IMR-90 (cell line): ENCODE measurements around the gene ZNF765. TPM values are rescaled to one million over a fixed set of nuclear protein-coding genes. Genes with fewer than 3 reads are reported as not detected.
A peak's percentile ranks its signal among the peaks of the same experiment; 100 is the strongest.

Source experiments
- ATAC-seq: fragments of 200-7000 bp; cut with Tn5 transposase; 2 replicates; pipeline ENCODE4 v1.9.1; 2020; ENCODE audit warnings: low read depth, mild to moderate bottlenecking, moderate library complexity
- BruUV-seq: library from RNA; stranded (reverse); fragments of 400-500 nt; replicated peaks from 2 replicates; lab custom pipeline; 2021; lab: Mats Ljungman, UMichigan
- CTCF ChIA-PET: fragments of 300-600 bp; formaldehyde crosslinking; extraction: SDS; loops from one replicate; lab custom pipeline; 2021; ENCODE audit warnings: antibody characterized with exemption; lab: Yijun Ruan, JAX
- POLR2A ChIA-PET: fragments of 300-600 bp; sonication (Branson Sonifier 250); formaldehyde crosslinking; loops from one replicate; lab custom pipeline; 2022; ENCODE audit warnings: antibody characterized with exemption; ENCODE audit not compliant: unreplicated experiment; lab: Charles Lee
- DNase-seq: peaks from one replicate; pipeline ENCODE4 v3.0.0; 2013
- H2AFZ ChIP-seq: replicated peaks from 2 replicates; pipeline ENCODE3; 2013; ENCODE audit warnings: low read length, mild to moderate bottlenecking; ENCODE audit not compliant: poor library complexity
- H2AK5ac ChIP-seq: 2 replicates; pipeline ENCODE4 v1.6.1; 2013; ENCODE audit warnings: low read depth, low read length, inconsistent platforms
- H2AK9ac ChIP-seq: replicated peaks from 2 replicates; pipeline ENCODE3; 2013; ENCODE audit warnings: mild to moderate bottlenecking, low read depth, low read length, moderate library complexity; ENCODE audit not compliant: poor library complexity
- H2BK120ac ChIP-seq: 2 replicates; pipeline ENCODE4 v1.6.1; 2013; ENCODE audit warnings: low read depth, low read length, inconsistent platforms
- H2BK15ac ChIP-seq: 3 replicates; pipeline ENCODE4 v1.6.1; 2013; ENCODE audit warnings: low read depth, low read length, inconsistent platforms
- H2BK20ac ChIP-seq: 2 replicates; pipeline ENCODE4 v1.6.1; 2013; ENCODE audit warnings: low read depth, mild to moderate bottlenecking, inconsistent platforms, low read length, moderate library complexity
- H2BK5ac ChIP-seq: 2 replicates; pipeline ENCODE4 v1.6.1; 2013; ENCODE audit warnings: mild to moderate bottlenecking, low read depth, low read length, inconsistent platforms; ENCODE audit not compliant: poor library complexity, severe bottlenecking
- H3K14ac ChIP-seq: replicated peaks from 2 replicates; pipeline ENCODE4 v1.6.1; 2013; ENCODE audit warnings: low read depth, low read length, inconsistent platforms
- H3K18ac ChIP-seq: 2 replicates; pipeline ENCODE4 v1.6.1; 2013; ENCODE audit warnings: low read depth, low read length, control low read depth
- H3K23ac ChIP-seq: 2 replicates; pipeline ENCODE4 v1.6.1; 2013; ENCODE audit warnings: low read depth, low read length, inconsistent platforms
- H3K27ac ChIP-seq: 2 replicates; pipeline ENCODE4 v1.5.1; 2013; ENCODE audit warnings: mild to moderate bottlenecking, control low read depth, low read length; ENCODE audit not compliant: insufficient read depth
- H3K27me3 ChIP-seq: 2 replicates; pipeline ENCODE4 v1.6.1; 2013; ENCODE audit warnings: low read length; ENCODE audit not compliant: control insufficient read depth, insufficient read depth
- H3K36me3 ChIP-seq: 2 replicates; pipeline ENCODE4 v1.6.1; 2013; ENCODE audit warnings: low read length, mixed read lengths; ENCODE audit not compliant: control insufficient read depth, insufficient read depth
- H3K4ac ChIP-seq: 2 replicates; pipeline ENCODE4 v1.6.1; 2013; ENCODE audit warnings: low read depth, low read length, inconsistent platforms
- H3K4me1 ChIP-seq: 2 replicates; pipeline ENCODE4 v1.6.1; 2013; ENCODE audit warnings: low read length, mixed read lengths; ENCODE audit not compliant: control insufficient read depth, insufficient read depth
- H3K4me2 ChIP-seq: 2 replicates; pipeline ENCODE4 v1.6.1; 2013; ENCODE audit warnings: low read depth, mild to moderate bottlenecking, control low read depth, low read length, moderate library complexity
- H3K4me3 ChIP-seq: 2 replicates; pipeline ENCODE4 v1.5.1; 2013; ENCODE audit warnings: low read depth, mild to moderate bottlenecking, control low read depth, low read length, moderate library complexity; ENCODE audit not compliant: insufficient read depth
- H3K56ac ChIP-seq: 2 replicates; pipeline ENCODE4 v1.6.1; 2013; ENCODE audit warnings: low read length, inconsistent platforms; ENCODE audit not compliant: insufficient read depth; ENCODE audit errors: extremely low read depth
- H3K79me1 ChIP-seq, 2 experiments: 2 replicates each; pipeline ENCODE4 v1.6.1; 2013; ENCODE audit warnings: low read length in 2 of 2, inconsistent platforms in 1 of 2, low read depth in 1 of 2
- H3K9ac ChIP-seq: 2 replicates; pipeline ENCODE4 v1.6.1; 2013; ENCODE audit warnings: low read depth, low read length, control low read depth
- H3K9me1 ChIP-seq: 2 replicates; pipeline ENCODE4 v1.6.1; 2013; ENCODE audit warnings: low read length, inconsistent platforms; ENCODE audit not compliant: insufficient read depth
- H3K9me3 ChIP-seq: 2 replicates; pipeline ENCODE4 v1.6.1; 2013; ENCODE audit warnings: low read length; ENCODE audit not compliant: control insufficient read depth, insufficient read depth
- H4K20me1 ChIP-seq: 2 replicates; pipeline ENCODE4 v1.6.1; 2013; ENCODE audit warnings: low read length, inconsistent platforms; ENCODE audit not compliant: insufficient read depth
- H4K5ac ChIP-seq: 2 replicates; pipeline ENCODE4 v1.6.1; 2013; ENCODE audit warnings: mild to moderate bottlenecking, low read depth, low read length, control low read depth
- H4K8ac ChIP-seq, 2 experiments: 2 replicates each; pipeline ENCODE4 v1.6.1; 2013; ENCODE audit warnings: low read depth in 2 of 2, low read length in 2 of 2, control low read depth in 1 of 2, inconsistent platforms in 1 of 2
- H4K91ac ChIP-seq: 2 replicates; pipeline ENCODE4 v1.6.1; 2013; ENCODE audit warnings: low read depth, low read length, inconsistent platforms; ENCODE audit not compliant: insufficient read depth
- MAFK ChIP-seq: IDR thresholded peaks from 2 replicates; pipeline ENCODE4 v1.6.1; 2012; ENCODE audit warnings: low read depth, low read length, improper control_type of control experiment
- NFE2L2 ChIP-seq: fragments of 150-350 bp; IDR thresholded peaks from 2 replicates; pipeline ENCODE4 v1.6.1; 2016; ENCODE audit warnings: low read depth, mild to moderate bottlenecking, low read length
- RAD21 ChIP-seq: IDR thresholded peaks from 2 replicates; pipeline ENCODE4 v1.6.1; 2012; ENCODE audit warnings: low read length, improper control_type of control experiment
- RCOR1 ChIP-seq: IDR thresholded peaks from 2 replicates; pipeline ENCODE4 v1.6.1; 2012; ENCODE audit warnings: mild to moderate bottlenecking, low read length, improper control_type of control experiment; ENCODE audit not compliant: insufficient replicate concordance
- RFX5 ChIP-seq: IDR thresholded peaks from 2 replicates; pipeline ENCODE4 v1.8.0; 2012; ENCODE audit warnings: low read depth, mild to moderate bottlenecking, low read length, moderate library complexity
- SMC3 ChIP-seq: fragments of 150-350 bp; IDR thresholded peaks from 2 replicates; pipeline ENCODE4 v1.6.1; 2016; ENCODE audit warnings: low read depth, mild to moderate bottlenecking, antibody characterized with exemption, low read length, moderate library complexity
- WGBS, 2 experiments: methylation state at CpG; one replicate each; pipeline versions ENCODE4 v1.1.5 to v1.1.7; 2013; ENCODE audit warnings: missing lambda C conversion rate in 2 of 2; ENCODE audit not compliant: insufficient read length in 1 of 2; ENCODE audit errors: extremely low coverage in 2 of 2; 5-methylcytosine and 5-hydroxymethylcytosine counted together
- dilution Hi-C: fragments of 300-500 bp; cut with HindIII; formaldehyde crosslinking; loops from one replicate; pipeline ENCODE4 v1.14.3; 2018; ENCODE audit warnings: low sequenced_read_pairs; ENCODE audit not compliant: unreplicated experiment
- in situ Hi-C: fragments of 300-500 bp; cut with MboI; formaldehyde crosslinking; loops from 3 replicates; pipeline ENCODE4 v1.14.3; 2019; ENCODE audit warnings: low sequenced_read_pairs, inconsistent platforms, mixed read lengths
- intact Hi-C: fragments of 100-400 bp; cut with micrococcal nuclease; formaldehyde crosslinking; loops from 2 replicates; pipeline ENCODE4 v1.10.0; 2022
- polyA plus RNA-seq, 3 experiments: library from polyadenylated mRNA; depleted of rRNA; stranded (reverse); fragments of >200 nt; gene quantifications; 2 replicates each; pipeline ENCODE4 v1.2.3, GENCODE V29; 2012; ENCODE audit warnings: low replicate concordance in 1 of 3
- total RNA-seq: library from RNA; depleted of rRNA; stranded (reverse); fragments of >200 nt; gene quantifications from 2 replicates; pipeline ENCODE4 v1.2.3, GENCODE V29; 2012
- TF ChIP-seq, protein P1 (sequence below): fragments of 150-350 bp; IDR thresholded peaks from 2 replicates; pipeline ENCODE4 v1.6.1; 2017; ENCODE audit warnings: mild to moderate bottlenecking, antibody characterized with exemption, low read length, low read depth
- TF ChIP-seq, protein P2 (sequence below): conservative IDR thresholded peaks from 2 replicates; pipeline ENCODE4 v1.5.1; 2012; ENCODE audit warnings: mild to moderate bottlenecking, low read depth, low read length, improper control_type of control experiment
- TF ChIP-seq, protein P3 (sequence below): fragments of 150-350 bp; IDR thresholded peaks from 2 replicates; pipeline ENCODE4 v1.6.1; 2016; ENCODE audit warnings: low read depth, mild to moderate bottlenecking, low read length, moderate library complexity, borderline replicate concordance

Gene ZNF765
- total and polyA plus RNA-seq, 2 of the 4 experiments (the other 2 are of a cell fraction), result 2.3 to 18.1 TPM

DNA sequence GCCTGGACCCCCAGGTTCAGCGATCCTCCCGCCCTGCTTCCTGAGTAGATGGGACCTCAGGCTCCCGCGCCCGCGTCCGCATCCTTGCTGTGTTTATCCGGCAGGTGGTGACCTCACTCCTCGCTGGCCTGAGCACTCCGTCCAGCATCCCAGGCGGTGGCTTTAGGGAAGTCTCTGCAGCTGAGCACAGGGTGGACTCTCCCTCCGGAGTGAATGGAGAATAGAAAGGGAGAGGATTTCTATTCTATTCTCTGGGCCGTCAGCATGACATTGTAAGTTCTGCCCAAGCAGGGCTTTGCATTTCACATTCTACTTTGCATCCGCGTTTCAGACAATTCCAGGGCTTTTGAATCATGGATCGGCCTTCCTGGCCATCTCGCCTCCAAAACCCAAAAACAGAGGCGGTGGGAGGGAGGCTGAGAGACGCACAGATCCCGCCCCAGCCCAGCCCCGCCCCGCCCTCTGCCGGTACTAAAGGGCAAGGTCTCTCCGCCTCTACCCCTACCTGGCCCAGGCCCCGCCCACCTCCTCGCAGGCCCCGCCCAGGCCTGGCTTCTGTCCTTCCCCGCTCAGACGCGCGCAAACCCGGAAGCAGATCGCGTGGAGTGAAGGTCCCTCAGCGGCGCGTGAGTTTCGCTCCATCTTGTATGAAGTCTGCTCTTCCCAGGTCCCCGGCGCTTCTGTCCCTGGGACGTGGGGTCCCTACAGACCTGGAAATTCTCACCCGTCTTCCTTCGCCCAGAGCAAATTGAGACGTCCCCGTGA, 29.6 kb upstream of the ZNF765 start, which contains the start of gene ZNF525 (continued):
- TF ChIP-seq, protein P1, sequence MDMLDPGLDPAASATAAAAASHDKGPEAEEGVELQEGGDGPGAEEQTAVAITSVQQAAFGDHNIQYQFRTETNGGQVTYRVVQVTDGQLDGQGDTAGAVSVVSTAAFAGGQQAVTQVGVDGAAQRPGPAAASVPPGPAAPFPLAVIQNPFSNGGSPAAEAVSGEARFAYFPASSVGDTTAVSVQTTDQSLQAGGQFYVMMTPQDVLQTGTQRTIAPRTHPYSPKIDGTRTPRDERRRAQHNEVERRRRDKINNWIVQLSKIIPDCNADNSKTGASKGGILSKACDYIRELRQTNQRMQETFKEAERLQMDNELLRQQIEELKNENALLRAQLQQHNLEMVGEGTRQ, result no peak

DNA sequence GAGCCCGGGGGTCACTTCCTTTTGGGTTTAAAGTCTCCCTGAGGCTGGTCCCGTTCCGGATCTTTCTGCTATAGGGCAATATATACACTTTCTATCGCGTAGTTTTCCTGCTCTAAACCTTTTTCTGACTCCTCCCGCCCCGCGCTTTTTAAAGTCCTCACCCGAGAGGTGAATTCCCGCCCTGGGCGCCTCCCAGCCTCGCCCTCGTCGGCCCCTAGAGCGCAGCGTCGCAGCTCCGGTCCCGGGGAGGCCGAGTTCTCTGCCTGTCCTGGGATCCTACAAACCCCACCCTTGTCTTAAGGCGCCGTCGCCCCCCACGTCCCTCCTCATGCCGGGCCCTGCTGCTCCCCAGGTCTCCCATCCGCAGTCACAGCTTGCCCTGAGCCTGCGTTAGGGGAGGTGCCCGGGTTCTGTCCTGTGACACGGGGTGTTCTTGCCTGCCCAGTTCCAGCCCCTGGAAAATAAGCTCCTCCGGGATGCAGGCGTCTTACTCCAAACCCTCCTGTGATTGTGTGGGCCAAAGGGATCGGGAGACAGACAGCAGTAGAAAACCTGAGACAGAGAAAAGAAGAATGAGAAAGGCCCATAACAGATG, 29.0 kb upstream of the ZNF765 start:
- peak overlapping the region; percentile 24; the same call in 1 of the 2 replicates for H3K27ac ChIP-seq
- no peak for TF ChIP-seq RCOR1
- no peak for TF ChIP-seq RAD21
- no peak for TF ChIP-seq NFE2L2
- no peak for TF ChIP-seq RFX5
- TF ChIP-seq MAFK, result no peak
- TF ChIP-seq, protein P2, sequence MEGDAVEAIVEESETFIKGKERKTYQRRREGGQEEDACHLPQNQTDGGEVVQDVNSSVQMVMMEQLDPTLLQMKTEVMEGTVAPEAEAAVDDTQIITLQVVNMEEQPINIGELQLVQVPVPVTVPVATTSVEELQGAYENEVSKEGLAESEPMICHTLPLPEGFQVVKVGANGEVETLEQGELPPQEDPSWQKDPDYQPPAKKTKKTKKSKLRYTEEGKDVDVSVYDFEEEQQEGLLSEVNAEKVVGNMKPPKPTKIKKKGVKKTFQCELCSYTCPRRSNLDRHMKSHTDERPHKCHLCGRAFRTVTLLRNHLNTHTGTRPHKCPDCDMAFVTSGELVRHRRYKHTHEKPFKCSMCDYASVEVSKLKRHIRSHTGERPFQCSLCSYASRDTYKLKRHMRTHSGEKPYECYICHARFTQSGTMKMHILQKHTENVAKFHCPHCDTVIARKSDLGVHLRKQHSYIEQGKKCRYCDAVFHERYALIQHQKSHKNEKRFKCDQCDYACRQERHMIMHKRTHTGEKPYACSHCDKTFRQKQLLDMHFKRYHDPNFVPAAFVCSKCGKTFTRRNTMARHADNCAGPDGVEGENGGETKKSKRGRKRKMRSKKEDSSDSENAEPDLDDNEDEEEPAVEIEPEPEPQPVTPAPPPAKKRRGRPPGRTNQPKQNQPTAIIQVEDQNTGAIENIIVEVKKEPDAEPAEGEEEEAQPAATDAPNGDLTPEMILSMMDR, result no peak
- TF ChIP-seq SMC3, result no peak
- TF ChIP-seq, protein P3, sequence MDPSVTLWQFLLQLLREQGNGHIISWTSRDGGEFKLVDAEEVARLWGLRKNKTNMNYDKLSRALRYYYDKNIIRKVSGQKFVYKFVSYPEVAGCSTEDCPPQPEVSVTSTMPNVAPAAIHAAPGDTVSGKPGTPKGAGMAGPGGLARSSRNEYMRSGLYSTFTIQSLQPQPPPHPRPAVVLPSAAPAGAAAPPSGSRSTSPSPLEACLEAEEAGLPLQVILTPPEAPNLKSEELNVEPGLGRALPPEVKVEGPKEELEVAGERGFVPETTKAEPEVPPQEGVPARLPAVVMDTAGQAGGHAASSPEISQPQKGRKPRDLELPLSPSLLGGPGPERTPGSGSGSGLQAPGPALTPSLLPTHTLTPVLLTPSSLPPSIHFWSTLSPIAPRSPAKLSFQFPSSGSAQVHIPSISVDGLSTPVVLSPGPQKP, result no peak
- TF ChIP-seq, protein P1, result no peak

More for the DNA sequence above, 29.0 kb upstream of the ZNF765 start:
- H3K4me3 ChIP-seq, result peak overlapping the region; percentile 55
- H2BK120ac ChIP-seq, result no peak overlapping the region
- peak overlapping the region; percentile 40 to 94; a peak in 3 of 4 replicates for H4K8ac ChIP-seq
- no peaks in the 10 kb centered on the region for H4K20me1 ChIP-seq
- H3K9me1 ChIP-seq, result no peaks in the 10 kb centered on the region
- H3K4me2 ChIP-seq, result peak overlapping the region; percentile 95
- no peak overlapping the region for H2BK15ac ChIP-seq
- H3K36me3 ChIP-seq, result no peaks in the 10 kb centered on the region
- peak; percentile 53 for ATAC-seq
- no peak overlapping the region for H2AK5ac ChIP-seq
- no peaks in the 10 kb centered on the region for H3K4me1 ChIP-seq
- in situ Hi-C loops (no loop called here), dilution Hi-C loops (no loop called here), intact Hi-C loops (no loop called here)
- no peak for DNase-seq
- H3K79me1 ChIP-seq, result no peaks in the 10 kb centered on the region
- peak overlapping the region; percentile 78 for H4K5ac ChIP-seq
- peak overlapping the region; percentile 91 for H2AFZ ChIP-seq
- H3K56ac ChIP-seq, result peak overlapping the region; percentile 47; the same call in 1 of the 2 replicates
- H3K9me3 ChIP-seq, result no peaks in the 10 kb centered on the region
- no peaks in the 10 kb centered on the region for H3K27me3 ChIP-seq
- H3K18ac ChIP-seq, result no peak overlapping the region
- H3K4ac ChIP-seq, result peak overlapping the region; percentile 39; the same call in 1 of the 2 replicates
- no peak overlapping the region for H2BK5ac ChIP-seq
- WGBS, 2 experiments, result 0% methylated on average over 8 of the region's 32 CpGs; no CpG with 5 or more reads in 1 of the 2 experiments
- no TSS peak for BruUV-seq
- peak overlapping the region; percentile 36; the same call in 1 of the 2 replicates for H3K14ac ChIP-seq
- peak overlapping the region; percentile 61 for H4K91ac ChIP-seq
- POLR2A ChIA-PET, result no interaction called here
- H2AK9ac ChIP-seq, result peak overlapping the region; percentile 58
- H3K9ac ChIP-seq, result peak overlapping the region; percentile 60
- H3K23ac ChIP-seq, result peak overlapping the region; percentile 38
- no peak overlapping the region for H2BK20ac ChIP-seq
- CTCF ChIA-PET, result no interaction called here
